ENCODE results near the gene C1QC.

C1QC gene

GRCh38 chr1:22638476-22639234 is 4.8 kb upstream of the C1QC start:
- no peak for TF ChIP-seq CTCF (conservative IDR thresholded peaks at IDR 0.05)
- no peak overlapping the region for H3K27ac ChIP-seq

- H3K27ac ChIP-seq = no peak overlapping the region
These were observed 4.1 kb upstream of the C1QC start for GRCh38 chr1:22639286-22639685.

GRCh38 chr1:22641247-22641646 is 2.2 kb upstream of the C1QC start:
- no peak for TF ChIP-seq CTCF (conservative IDR thresholded peaks at IDR 0.05)
- H3K27ac ChIP-seq = no peak overlapping the region

More at GRCh38 chr1:22639286-22639685, 4.1 kb upstream of the C1QC start:
- no peak for TF ChIP-seq CTCF (conservative IDR thresholded peaks at IDR 0.05)

DNA sequence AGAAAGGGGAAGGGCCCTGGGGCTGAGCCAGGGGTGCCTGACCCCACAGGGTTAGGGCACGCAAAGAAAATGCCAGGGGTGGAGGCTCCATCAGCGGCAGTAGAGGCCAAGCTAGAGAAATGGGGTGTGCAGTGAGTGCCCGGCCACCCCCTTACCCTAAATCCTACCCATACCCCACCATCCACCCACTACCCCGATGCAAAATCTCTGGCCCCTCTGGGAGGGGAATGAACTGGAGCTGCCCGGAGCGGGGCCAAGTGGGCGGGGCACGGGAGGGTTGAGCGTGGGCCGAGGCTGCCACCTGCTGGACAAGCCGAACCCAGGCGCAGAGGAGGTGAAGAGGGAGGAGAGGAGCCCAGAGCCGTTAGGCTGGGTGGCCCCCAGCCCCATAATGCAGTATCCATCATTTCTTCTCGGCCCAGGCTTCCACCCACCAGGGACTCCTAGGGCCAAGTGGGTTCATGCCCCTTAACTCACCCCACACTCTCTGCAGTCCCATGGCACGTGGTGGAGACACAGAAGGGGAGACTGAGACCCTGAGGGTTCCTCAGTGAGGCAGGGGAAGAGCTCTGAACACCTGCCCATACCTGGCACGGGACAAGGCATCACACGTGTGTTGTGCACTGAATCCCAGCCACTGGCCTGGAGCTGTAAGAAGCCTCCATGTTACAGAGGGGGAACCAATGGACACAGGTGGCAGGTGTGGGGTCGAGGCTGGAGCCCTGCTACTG is 1.4 kb upstream of the C1QC start:
- peak; percentile 94 for TF ChIP-seq CTCF (conservative IDR thresholded peaks at IDR 0.05)
- no peak overlapping the region for H3K27ac ChIP-seq

GRCh38 chr1:22643928-22644327 is 495 bp downstream of the C1QC start:
- H3K27ac ChIP-seq = no peak overlapping the region
- no peak for TF ChIP-seq CTCF (conservative IDR thresholded peaks at IDR 0.05)

DNA sequence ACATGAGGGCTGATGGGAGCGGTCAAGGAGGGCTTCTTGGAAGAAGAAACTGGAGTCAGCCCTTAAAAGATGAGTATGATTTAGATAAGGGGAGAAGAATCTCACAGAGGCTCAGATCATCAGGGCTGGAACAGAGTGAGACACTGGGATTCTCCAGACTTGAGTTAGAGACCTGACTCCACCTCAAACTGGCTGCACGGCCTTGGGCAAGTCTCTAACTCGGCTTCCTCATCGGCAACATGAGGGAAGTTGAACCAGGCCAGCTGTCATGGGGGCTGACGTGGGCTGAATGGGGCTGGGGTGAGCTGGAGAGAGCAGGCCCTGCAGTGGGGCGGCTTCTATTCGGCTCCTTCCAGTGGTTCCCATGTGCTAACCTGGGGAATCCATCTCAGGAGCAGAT is 2.5 kb downstream of the C1QC start:
- H3K27ac ChIP-seq = no peak overlapping the region
- TF ChIP-seq CTCF (conservative IDR thresholded peaks at IDR 0.05) = no peak

DNA sequence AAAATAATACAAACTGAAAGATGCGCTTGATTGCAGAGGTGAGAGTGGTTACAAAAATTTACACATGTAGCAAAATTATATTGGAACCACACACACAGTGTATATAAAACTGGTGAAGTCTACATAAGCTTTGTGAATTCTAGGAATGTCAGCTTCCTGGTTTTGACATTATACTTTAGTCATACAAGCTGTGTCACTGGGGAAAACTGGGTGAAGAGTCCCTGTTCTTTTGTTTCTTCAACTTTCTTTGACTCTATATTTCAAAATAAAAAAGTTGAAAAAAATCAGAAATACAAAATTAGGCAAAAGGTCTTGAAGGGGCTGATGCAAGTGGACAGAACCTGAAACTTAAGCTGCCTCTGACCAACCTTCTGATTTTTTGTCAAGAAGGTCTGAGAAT is 3.0 kb downstream of the C1QC start:
- TF ChIP-seq CTCF (conservative IDR thresholded peaks at IDR 0.05) = no peak
- no peak overlapping the region for H3K27ac ChIP-seq
